PC-9 (cell line): ENCODE results near the gene SLC26A2.

Experiments used
- CTCF ChIP-seq: fragments of 200-600 bp; sonication (generic); conservative IDR thresholded peaks from 2 replicates; pipeline ENCODE4 v1.6.1; 2017; ENCODE audit warnings: mixed run types, antibody characterized with exemption, mild to moderate bottlenecking, moderate library complexity
- EZH2 ChIP-seq: fragments of 200-600 bp; sonication (generic); IDR thresholded peaks from 2 replicates; pipeline ENCODE4 v1.8.0; 2017; ENCODE audit warnings: antibody characterized with exemption, low read depth

GRCh38 chr5:150034662-150035061 is 74.1 kb downstream of the SLC26A2 start:
- no peak for TF ChIP-seq CTCF
- TF ChIP-seq EZH2: no peak
